Activated T-helper 9 cell treated with anti-CD3 and anti-CD28 coated beads, Interleukin-2, amount 50 U/mL, for 16 hours (primary cell): ENCODE results near the gene NRXN2.

Source experiments
- DNase-seq: peaks from one replicate; pipeline ENCODE4 v3.0.0-alpha.2; 2020; ENCODE audit warnings: low read depth

NRXN2 gene

GRCh38 chr11:64723117-64723906, at the start of gene NRXN2:
Gene NRXN2 (minus strand): TSS chr11:64723197. CDS start chr11:64713699, 9,498 bp downstream.
- peak; percentile 80 for DNase-seq

- DNase-seq: no peak
Observed at GRCh38 chr11:64772303-64773018, 49.5 kb upstream of the NRXN2 start.

GRCh38 chr11:64771861-64772260, 48.9 kb upstream of the NRXN2 start:
- DNase-seq: no peak

GRCh38 chr11:64770120-64770519, 47.1 kb upstream of the NRXN2 start:
- DNase-seq: no peak

- DNase-seq: no peak
Observed at GRCh38 chr11:64769283-64769682, 46.3 kb upstream of the NRXN2 start.

GRCh38 chr11:64768300-64768694, 45.3 kb upstream of the NRXN2 start:
- no peak for DNase-seq

GRCh38 chr11:64767344-64768299, 44.6 kb upstream of the NRXN2 start:
- peak; percentile 65 for DNase-seq

GRCh38 chr11:64766881-64767280, 43.9 kb upstream of the NRXN2 start:
- DNase-seq: no peak

GRCh38 chr11:64765851-64766665, 43.1 kb upstream of the NRXN2 start:
- no peak for DNase-seq

- no peak for DNase-seq
Observed at GRCh38 chr11:64765291-64765850, 42.4 kb upstream of the NRXN2 start.

GRCh38 chr11:64764753-64765152, 41.8 kb upstream of the NRXN2 start:
- no peak for DNase-seq

GRCh38 chr11:64764040-64764611, 41.1 kb upstream of the NRXN2 start:
- DNase-seq: no peak

- DNase-seq: no peak
Observed at GRCh38 chr11:64763526-64764039, 40.6 kb upstream of the NRXN2 start.

- no peak for DNase-seq
Observed at GRCh38 chr11:64762674-64763525, 39.9 kb upstream of the NRXN2 start.

- no peak for DNase-seq
Observed at GRCh38 chr11:64762277-64762673, 39.3 kb upstream of the NRXN2 start.

- DNase-seq: no peak
Observed at GRCh38 chr11:64760759-64761420, 37.9 kb upstream of the NRXN2 start.

GRCh38 chr11:64759722-64760719, 37.0 kb upstream of the NRXN2 start, which contains the start of gene PYGM:
Gene PYGM (minus strand): TSS chr11:64759974. CDS start chr11:64759898, 76 bp downstream.
- DNase-seq: no peak
